KOPT-K1 (cell line): ENCODE measurements around the gene DELE1.
"Not testable (repeated sequence)": the region's sequence is repeated elsewhere in the genome, so short reads cannot be mapped to it uniquely, and the experiment has no call there.

Experiments
- H3K27ac ChIP-seq: fragments of 200-600 bp; sonication (generic); 2 replicates; pipeline ENCODE4 v1.5.1; 2016; ENCODE audit warnings: antibody characterized with exemption, mild to moderate bottlenecking, low read depth, low read length; ENCODE audit not compliant: poor library complexity, severe bottlenecking
- H3K36me3 ChIP-seq: fragments of 200-600 bp; sonication (generic); 2 replicates; pipeline ENCODE4 v1.5.1; 2017; ENCODE audit warnings: antibody characterized with exemption, mild to moderate bottlenecking, low read length, moderate library complexity; ENCODE audit not compliant: insufficient read depth
- H3K9me3 ChIP-seq: fragments of 200-600 bp; sonication (generic); 2 replicates; pipeline ENCODE4 v1.5.1; 2017; ENCODE audit warnings: antibody characterized with exemption, low read length, mild to moderate bottlenecking; ENCODE audit not compliant: insufficient read depth, poor library complexity, severe bottlenecking

Gene DELE1

GRCh38 chr5:141908796-141909195 lies 14.9 kb upstream of the DELE1 start:
- Histone ChIP-seq H3K36me3 (no peaks in the 10 kb centered on the region), H3K9me3 (peaks cover 15% of the 10 kb centered on the region), H3K27ac (no peak overlapping the region)

GRCh38 chr5:141909212-141909611 lies 14.5 kb upstream of the DELE1 start:
- H3K9me3 ChIP-seq: peaks cover 15% of the 10 kb centered on the region
- H3K27ac ChIP-seq: no peak overlapping the region
- H3K36me3 ChIP-seq: no peaks in the 10 kb centered on the region

GRCh38 chr5:141910271-141910673 lies 13.4 kb upstream of the DELE1 start:
- Histone ChIP-seq H3K36me3 (no peaks in the 10 kb centered on the region), H3K27ac (no peak overlapping the region), H3K9me3 (peaks cover 13% of the 10 kb centered on the region)

DNA sequence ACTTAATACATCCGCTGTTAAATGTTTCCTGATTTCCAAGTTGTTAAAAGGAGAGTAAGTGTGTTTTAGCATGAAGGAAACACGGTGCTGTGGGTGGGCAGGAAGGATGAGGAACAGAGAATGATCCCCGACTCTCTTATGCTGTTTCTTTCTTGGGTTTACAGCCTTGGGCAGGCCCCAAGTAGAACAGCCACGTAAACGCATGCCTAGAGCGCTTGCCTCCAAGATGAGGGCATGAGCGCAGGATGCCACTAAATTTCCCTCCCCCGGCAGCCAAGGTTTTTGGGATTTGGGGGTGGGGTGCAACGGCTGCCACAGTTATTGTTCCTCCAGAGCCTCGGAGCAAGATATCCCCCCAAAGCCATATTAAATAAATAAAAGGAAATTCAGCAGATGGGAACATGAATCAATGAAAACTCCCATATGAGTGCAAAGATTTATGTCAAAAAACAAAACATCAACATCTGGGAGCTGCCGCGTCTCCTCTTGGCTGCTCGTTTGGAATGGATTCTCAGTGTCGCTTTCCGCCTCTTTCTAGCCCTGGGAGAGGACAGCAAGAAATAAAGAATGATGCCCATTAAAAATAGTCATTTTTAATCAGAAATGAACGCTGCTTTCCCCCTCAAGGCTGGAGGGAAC lies 10.0 kb upstream of the DELE1 start:
- no peaks in the 10 kb centered on the region for H3K9me3 ChIP-seq
- H3K36me3 ChIP-seq: no peaks in the 10 kb centered on the region
- no peak overlapping the region for H3K27ac ChIP-seq

- Histone ChIP-seq H3K27ac (no peak overlapping the region), H3K9me3 (no peaks in the 10 kb centered on the region), H3K36me3 (no peaks in the 10 kb centered on the region)
Measured at GRCh38 chr5:141914199-141914743, 9.4 kb upstream of the DELE1 start.

GRCh38 chr5:141914797-141915196 lies 8.9 kb upstream of the DELE1 start:
- Histone ChIP-seq H3K9me3 (no peaks in the 10 kb centered on the region), H3K27ac (no peak overlapping the region), H3K36me3 (no peaks in the 10 kb centered on the region)

DNA sequence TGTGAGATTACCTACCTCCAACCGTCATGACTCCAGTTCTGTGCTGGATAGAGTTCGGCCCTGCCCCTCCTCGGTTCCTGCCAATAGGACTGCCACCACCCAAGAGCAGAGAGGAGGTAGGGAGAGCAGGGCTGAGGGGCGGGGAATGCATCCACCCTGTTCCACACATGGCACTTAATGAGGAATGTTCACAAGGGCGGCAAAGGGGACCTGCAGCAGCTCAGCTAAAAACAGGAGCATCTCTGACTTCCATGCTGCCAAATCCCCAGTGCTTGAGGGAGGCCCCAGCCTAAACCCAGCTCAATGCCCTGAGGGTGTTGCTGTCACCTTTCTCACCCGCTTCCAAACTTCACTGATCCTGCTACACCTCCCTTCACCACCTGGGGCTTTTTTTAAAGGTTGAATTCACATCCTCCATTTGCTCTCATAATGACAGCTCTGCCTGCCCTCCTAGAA lies 7.8 kb upstream of the DELE1 start:
- Histone ChIP-seq H3K27ac (no peak overlapping the region), H3K36me3 (no peaks in the 10 kb centered on the region), H3K9me3 (no peaks in the 10 kb centered on the region)

- Histone ChIP-seq H3K36me3 (no peaks in the 10 kb centered on the region), H3K27ac (no peak overlapping the region), H3K9me3 (no peaks in the 10 kb centered on the region)
Measured at GRCh38 chr5:141916522-141916921, 7.1 kb upstream of the DELE1 start.

GRCh38 chr5:141917760-141918159 lies 5.9 kb upstream of the DELE1 start:
- Histone ChIP-seq H3K9me3 (no peaks in the 10 kb centered on the region), H3K27ac (no peak overlapping the region), H3K36me3 (no peaks in the 10 kb centered on the region)

DNA sequence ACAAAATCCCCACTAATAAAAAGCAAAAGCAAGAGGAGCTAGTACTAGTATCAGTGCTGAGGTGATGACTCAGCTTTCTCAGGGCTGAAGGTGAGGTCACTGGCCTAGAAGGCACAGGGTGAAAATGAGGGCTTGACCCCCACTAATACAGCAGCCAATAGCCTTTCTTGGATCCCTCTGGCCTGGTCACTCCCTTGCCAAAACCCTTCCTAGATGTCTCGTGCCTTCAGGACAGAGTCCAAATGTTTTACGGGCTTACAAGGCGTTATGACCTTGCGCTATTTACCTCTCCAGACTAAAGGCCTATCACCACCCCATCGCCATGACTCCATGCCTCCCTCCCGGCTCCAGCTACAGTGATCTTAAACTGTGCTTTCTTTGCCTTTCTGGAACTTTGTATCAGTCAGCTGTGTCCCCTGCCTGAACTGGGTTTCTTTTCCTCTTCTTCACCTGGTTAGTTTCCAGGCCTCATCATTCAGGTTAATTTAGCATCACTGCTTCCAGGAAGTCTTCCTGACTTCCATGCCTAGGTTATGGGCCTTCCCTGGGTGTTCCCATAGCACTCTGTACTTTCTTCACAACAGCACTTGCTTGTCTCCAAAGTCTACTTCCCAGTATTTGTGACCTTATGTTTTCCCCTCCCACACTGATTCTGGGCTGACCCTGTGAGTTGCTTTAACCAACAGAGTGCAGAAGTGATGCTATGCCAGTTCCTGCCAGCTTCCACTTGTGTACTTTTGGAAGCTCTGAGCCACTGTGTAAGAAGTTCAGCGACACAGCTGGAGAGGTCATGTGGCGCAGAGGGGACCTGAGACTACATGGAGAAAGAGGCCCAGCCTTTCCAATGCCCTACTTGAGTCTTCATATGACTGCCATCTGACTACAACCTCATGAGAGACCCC lies 4.2 kb upstream of the DELE1 start:
- Histone ChIP-seq H3K9me3 (no peaks in the 10 kb centered on the region), H3K36me3 (no peaks in the 10 kb centered on the region), H3K27ac (no peak overlapping the region)

DNA sequence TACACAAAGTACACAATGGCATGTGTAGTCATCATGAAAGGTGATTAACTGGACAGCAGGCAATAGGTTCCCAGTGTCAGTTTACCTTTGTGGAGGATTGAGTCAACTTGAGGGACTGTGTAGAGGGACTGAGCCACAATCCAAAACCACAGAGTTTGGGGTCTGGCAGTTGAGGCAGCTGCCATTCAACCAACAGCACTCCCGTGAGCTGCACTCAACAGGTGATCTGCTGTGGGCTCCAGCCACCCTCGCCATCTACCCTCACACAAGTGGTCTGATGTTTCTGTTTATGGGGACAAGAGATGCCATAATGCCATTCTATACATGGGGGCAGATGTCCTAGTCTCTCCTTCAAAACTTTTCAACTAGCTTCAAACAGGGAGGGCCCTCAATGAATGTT lies 2.9 kb upstream of the DELE1 start:
- Histone ChIP-seq H3K36me3 (peaks cover 7% of the 10 kb centered on the region; the same call in 1 of the 2 replicates), H3K27ac (no peak overlapping the region), H3K9me3 (no peaks in the 10 kb centered on the region)

GRCh38 chr5:141922827-141923447 lies 734 bp upstream of the DELE1 start:
- Histone ChIP-seq H3K27ac (peak overlapping the region; percentile 89), H3K36me3 (peaks cover 28% of the 10 kb centered on the region)
- not testable (repeated sequence) for H3K9me3 ChIP-seq

- H3K36me3 ChIP-seq: peaks cover 63% of the 10 kb centered on the region
- H3K9me3 ChIP-seq: no peaks in the 10 kb centered on the region
- no peak overlapping the region for H3K27ac ChIP-seq
Measured at GRCh38 chr5:141926434-141926833, 2.8 kb downstream of the DELE1 start.

- no peak overlapping the region for H3K27ac ChIP-seq
- H3K9me3 ChIP-seq: no peaks in the 10 kb centered on the region
- peaks cover 76% of the 10 kb centered on the region for H3K36me3 ChIP-seq
Measured at GRCh38 chr5:141928051-141928450, 4.4 kb downstream of the DELE1 start.

DNA sequence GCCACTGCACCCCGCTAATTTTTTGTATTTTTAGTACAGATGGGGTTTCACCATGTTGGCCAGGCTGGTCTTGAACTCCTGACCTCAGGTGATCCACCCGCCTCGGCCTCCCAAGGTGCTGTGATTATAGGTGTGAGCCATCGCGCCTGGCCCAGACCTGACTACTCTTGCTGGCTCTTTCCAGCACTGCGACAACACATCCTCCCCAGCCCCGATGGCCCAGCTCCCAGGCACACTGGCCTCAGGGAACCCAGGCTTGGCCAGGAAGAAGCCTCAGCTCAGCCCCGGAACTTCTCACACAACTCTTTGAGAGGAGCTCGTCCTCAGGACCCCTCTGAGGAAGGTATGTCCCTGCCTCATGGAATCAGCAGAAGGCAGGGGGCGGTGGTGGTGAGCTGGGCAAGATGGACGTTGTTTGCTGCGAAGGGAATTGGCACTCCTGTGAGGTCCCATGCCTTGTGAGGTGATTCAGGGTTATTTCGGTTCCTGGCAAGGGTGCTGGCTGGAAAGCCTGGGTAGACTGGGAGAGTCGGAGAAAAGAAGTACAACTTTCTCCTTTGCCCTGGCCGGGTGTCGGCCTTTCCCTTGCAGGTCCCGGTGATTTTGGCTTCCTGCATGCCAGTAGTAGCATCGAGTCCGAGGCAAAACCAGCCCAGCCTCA lies 5.9 kb downstream of the DELE1 start:
- Histone ChIP-seq H3K9me3 (no peaks in the 10 kb centered on the region), H3K27ac (no peak overlapping the region), H3K36me3 (peaks cover 91% of the 10 kb centered on the region)
